ENCODE measurements around the gene IFT27.
"Not testable (repeated sequence)": the region's sequence is repeated elsewhere in the genome, so short reads cannot be mapped to it uniquely, and the experiment has no call there.

IFT27 gene

DNA sequence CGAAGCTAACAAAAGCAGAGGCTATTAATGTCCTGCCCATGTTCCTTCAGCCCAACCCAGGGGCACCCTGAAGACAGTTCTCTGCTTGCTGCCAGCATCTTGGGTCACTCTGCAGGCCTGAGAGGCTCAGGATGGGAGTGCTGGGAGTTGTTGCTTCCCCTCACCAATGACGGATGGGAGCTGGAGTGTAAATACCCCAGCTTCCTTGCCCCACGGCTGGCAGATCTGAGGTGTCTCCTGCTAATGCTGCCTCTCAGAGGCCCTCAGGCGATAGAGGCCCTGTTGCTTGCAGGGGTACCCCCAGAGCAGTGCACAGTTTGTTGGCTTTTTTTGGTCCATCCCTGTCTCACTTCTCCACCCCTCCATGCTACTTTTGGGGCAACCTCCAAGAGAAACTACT is 32.9 kb downstream of the IFT27 start:
- FAIRE-seq = no peak

DNA sequence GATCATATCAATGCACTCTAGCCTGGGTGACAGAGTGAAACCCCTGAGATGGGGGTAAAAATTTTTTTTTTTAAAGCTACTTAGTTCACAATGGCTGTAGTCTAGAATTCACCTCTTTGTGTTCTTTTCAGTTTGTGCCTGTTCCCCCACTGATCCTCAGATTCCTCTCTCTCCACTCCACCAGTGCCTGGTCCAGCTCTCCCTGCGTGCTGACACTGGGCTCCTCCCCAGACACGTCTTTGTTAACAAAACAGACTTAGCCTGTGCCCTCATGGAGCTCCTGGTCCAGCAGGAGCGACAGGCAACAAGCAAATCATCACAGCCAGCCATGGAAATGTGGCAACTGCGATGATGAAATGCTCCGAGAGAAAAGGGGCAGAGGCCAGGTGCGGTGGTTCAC is 34.0 kb downstream of the IFT27 start:
- FAIRE-seq = no peak

DNA sequence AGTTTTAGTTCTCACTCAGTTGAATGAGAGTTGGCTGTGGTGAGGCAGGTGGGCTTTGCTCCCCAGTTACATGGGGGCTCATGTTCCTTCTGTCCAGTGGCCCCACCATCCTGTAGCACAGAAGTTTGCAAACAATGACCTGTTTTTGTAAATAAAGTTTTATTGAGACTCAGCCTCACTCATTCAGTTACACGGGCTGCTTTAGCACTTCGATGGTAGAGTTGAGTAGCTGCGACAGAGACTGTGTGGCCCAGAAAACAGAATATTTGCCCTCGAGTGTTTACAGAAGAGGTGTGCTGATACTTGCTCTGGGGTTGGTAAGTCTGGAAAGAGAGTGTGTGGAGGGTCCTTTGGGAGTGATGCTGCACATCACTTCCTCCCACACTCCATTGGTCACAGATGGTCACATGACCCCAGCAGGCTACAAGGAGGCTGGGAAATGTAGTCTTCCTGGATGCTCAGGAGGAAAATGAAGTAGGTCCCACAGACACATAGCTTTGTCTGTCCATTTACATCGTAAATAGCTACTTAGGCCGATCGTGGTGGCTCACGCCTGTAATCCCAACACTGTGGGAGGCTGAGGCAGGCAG is 34.6 kb downstream of the IFT27 start:
- no peak for FAIRE-seq

DNA sequence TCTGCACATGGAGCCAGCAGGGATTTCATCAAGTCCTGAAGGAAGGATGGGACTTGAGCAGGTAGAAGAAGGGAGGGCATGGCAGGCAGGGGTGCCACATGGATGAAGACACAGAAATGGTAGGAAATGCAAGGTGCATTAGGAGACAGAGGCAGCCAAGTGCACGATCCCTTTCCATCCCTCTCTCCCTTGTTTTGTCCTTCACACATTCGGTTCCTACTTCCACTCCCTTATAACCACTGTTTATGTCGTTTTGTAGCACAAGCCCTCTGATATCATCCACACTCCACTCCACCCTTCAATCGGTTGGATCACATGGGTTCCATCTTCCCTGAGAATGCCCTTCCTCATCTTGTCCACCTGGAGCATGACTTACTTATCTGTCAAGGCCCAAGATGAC is 35.2 kb downstream of the IFT27 start:
- FAIRE-seq = no peak

DNA sequence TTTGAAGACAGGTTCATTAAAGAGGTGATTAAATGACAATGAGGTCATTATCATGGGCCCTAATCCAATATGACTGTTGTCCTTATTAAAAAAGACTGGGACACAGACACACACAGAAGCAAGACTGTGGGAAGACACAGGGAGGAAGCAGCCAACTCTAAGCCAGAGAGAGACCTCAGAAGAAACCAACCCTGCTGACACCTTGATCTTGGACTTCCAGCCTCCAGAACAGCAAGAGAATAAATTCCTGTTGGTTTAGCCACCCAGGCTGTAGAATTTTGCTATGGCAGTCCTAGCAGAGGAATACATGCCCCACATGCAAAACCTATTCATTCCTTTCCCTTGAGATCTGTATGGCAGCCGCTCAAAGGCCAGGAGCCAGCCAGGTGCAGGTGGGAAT is 36.7 kb downstream of the IFT27 start:
- FAIRE-seq = no peak

DNA sequence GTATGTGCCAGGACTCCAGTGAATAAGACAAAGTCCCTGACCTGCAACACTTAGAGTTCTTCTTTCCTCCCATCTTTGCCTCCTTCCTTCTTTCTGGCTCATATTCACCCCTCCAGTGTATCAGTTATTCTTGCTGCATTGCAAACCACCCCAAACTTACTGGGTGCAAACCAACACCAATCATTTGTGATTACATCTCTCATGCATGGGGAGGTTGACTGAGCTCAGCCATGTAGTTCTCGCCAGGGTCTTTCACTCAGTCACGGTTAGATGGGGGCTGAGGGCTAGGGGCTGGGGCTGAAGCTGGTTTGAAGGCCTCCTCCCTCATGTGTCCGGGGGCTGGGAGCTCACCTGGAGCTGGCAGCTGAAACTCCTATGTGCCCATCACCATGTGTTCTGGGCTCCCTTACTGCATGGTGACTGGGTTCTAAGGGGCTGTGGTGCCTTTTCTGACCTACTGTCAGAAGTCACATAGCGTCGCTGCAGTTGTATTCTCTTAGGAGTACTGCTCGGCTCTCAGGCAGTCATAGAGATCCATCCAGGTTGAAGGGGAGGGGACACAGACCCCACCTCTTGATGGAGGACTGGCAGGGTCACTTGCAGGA is 37.4 kb downstream of the IFT27 start:
- FAIRE-seq = no peak

DNA sequence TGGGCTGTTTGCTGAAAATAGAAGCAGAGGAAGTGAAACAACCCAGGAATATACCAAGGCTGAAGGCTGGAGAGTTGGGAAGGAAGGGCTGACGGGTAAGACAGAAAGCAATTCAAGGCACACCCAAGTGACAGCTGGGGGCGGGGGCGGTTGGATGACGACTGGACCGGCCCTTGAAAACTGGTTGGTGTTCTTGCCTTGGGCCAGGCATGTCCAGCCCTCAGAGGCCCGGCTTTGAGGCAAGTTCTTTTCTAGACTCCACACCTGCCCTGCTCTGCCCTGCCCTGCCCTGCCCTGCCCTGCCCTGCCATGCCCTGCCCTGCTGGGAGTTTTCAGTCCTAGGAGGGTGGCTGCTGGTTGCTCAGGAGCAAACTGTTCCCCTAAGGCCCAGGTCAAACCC is 38.1 kb downstream of the IFT27 start:
- no peak for FAIRE-seq

DNA sequence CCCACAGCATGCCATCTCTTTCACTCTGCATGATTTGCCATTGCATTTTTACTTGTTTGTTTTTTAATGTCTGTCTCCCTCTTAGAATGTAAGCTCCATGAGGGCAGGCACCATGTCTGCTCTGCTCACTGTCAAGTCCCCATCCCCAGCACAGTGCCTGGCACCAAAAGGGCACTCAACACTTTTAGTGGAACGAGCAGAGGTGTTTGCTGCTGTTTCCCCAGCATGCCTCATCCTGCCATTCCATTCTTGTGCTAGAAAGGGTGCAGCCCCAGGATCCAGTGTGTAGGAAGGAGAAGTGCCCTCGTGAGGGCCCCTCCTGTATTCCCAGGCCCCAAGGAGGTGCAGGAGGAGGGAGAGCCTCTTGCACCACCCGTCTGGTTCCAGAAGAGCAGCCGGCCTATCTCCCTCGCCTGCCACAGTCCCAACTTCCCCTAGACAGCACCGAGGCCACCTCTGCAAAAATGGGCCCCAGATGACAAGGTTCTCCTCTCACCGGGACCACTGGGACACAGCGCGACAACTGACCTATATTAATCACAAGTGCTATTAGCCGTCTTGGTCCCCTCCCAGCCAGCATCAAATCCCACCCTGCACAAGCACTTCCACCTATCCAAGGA is 39.1 kb downstream of the IFT27 start:
- FAIRE-seq = no peak

DNA sequence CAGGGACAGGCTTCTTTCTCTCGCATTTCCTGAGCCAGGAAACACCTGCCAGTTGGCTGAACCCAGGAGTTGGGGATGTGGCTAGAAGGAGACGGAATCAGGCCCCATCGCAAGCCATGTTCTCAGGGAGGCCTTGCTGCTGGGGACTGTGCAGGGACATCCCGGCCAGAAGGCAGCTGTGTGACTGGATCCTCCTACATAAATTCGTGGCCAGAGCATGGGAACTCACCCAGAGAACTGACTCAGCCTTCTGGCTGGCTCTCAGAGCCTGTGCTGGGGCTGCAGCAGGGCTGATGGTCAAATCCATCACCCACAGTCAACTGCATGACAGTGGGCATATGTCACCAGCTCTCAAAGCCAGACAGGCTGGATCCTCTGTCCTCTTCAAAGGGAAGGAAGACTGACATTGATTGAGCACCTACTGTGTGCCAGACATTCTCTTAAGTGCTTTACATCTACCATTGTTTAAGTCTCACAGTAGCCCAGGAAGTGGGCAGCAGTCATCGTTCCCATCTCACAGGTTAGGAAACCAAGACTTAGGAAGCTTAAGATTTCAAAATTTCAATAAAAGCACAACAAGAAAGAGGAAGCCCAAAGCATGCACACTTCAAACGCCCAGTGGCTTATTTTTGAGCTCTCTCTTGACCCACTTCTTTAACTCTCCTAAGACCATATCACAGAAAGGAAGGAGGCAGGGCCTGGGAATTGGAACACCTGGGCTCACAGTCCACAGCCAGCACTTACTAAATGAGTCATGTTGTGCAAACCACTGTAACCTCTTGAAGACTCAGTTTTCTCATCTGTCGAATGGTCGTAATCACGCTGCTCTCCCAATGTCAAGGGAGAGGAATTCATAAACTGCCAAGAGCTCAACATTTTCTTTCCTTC is 41.5 kb downstream of the IFT27 start:
- no peak for FAIRE-seq

DNA sequence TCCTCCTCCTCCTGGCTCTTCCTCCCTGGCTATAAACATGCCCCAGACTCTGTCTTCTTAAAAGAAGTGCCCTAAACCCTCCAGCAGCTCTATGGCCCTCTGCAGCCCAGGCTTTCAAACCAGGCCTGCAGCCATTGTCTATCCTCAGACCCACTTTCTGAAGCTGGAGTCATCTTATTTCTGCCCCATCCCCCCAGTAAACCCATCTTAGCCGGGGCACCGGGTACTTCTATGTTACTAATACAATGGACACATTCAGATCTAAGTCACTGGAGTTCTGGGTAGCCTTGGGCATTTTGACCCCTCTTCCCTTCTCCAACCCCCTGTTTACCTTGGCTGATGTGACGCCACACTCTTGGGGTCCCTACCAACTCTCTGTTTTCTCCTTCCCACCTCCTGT is 42.6 kb downstream of the IFT27 start:
- FAIRE-seq = no peak

DNA sequence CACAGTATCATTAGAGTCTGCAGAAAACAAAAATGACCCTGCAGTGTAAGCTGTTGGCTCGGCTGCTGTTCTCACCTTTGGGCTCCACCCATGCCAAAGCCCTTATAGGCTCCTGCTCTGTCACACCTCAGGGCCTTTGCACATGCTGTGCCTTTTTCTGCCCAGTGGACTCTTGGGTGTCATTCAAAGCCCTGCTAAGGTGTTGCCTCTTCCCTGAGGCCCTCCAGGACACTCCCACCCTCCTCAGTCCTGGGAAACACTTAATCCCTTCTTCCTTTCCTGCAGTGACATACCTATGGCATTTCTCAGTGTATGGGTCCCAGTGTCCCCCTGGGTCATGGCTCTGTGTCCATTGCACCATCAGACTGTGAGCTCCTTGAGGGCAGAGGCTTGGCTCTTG is 43.3 kb downstream of the IFT27 start:
- FAIRE-seq = no peak

DNA sequence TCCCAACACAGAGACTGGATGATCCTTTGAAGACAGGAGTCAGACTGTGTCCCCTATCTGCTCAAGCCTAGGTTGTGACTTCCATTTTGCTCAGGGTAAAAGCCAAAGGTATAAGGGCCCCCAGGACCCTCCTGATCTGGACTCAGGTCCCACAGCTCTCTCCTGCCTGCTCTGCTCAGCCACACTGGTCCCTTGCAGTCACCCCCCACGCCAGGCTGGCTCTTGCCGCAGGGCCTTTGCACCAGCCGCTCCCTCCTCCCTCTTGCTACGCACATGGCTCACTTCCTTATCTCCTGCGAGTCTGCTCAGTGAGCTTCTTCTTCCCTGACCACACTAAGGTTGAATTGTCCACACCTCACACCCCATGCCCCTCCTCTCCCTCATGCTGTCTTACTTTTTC is 44.0 kb downstream of the IFT27 start:
- FAIRE-seq = no peak

DNA sequence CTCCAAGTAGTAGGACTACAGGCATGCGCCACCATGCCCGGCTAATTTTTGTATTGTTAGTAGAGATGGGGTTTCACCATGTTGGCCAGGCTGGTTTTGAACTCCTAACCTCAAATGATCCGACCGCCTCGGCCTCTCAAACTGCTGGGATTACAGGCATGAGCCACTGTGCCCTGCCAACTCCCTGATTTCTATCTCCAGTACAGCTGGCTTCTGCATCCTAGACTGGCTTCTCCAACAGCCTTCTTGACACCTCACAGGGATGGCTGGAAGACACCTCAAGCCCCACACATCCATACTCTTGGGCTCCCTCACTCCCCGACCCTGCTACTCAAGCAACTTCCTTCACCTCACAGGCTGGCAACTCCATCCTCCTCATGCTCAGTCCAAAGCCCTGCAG is 44.6 kb downstream of the IFT27 start:
- not testable (repeated sequence) for FAIRE-seq

DNA sequence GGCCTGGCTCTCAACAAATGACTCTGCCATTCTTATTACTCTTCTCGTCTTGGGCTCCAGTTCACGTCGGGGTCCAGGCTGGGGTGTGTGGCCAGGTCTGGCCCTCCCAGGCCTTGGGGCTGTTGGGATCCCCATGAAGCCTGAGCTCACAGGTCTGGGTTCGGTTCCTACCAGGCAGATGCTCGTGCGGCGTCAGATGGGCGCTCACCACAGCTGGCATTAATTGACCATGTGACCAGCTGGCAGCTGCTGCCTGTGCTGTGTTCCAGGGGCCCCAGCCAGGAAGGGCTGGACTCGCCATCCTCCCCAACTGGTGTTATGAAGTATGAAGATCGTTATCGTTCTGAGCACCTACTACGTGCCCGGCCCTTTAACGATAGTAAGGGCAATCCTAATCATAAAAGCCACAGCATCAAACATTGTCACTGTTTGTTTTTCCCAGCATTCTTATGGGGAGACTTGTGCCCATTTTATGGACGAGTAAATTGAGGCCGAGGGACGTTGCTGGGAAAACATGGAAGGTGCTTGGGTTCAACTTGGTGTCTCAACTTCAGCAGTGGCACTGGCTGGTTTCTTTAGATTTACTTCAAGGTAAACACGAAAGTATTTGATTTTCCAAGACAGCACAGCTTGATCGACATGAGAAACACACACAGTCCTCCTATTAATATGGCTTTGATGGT is 45.6 kb downstream of the IFT27 start:
- FAIRE-seq = no peak

DNA sequence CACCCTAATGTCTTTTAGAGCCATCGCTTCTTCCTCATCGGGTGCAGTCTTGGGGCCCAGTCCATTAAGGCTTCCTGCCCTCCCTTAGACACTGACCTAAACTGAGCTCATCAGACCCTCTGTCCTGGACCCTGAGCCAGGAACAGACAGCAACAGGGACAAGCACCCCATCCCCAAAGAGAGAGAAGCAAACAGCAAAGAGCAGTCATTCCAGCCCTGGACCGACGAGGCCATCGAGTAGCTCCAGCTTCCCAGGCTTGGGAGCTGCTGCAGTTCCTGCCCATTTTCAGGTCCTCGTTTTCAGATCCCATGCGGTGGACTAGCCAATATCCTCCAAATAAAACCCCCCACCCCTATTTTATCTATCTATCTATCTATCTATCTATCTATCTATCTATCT is 46.6 kb downstream of the IFT27 start:
- FAIRE-seq = no peak

DNA sequence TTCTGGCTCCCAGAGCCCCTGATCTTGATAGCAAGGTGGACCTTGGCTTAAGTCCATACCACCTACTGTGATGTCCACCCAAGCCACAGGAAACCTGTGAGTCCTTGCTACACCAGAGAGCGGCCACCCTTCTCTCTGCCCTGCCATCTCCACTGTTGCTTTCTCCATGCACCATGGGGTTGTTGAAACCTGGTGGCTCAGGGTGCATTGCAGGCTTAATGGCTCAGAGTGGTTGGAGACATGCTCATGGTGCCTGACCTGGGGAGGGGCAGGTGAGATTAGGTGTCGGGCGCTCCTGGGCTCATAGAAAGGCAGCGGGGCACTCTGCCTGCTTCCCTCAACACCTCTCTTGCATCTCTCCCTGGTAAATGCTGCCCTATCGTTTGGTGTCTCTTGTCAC is 47.4 kb downstream of the IFT27 start:
- FAIRE-seq = no peak

DNA sequence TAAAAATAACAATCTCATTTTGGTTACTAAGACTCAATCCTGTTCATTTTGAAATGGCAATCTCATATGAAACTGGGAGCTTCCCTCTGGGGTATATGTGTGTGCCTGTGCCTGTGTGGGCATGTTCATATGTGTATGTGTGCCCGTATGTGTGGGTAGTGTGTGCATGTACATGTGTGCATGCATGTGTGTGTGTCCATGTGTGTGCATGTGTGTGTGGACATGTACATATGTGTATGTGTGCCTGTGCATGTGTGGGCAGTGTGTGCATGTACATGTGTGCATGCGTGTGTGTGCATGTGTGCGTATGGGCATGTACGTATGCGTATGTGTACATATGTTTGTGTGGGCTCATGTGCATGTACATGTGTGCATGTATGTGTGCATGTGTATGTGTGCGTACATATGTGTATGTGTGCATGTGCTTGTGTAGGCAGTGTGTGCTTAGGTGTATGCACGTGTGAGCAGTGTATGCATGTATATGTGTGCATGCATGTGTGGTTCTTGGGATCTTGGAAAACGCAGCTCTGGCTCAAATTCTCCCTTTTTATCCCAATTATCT is 47.9 kb downstream of the IFT27 start:
- FAIRE-seq = no peak

DNA sequence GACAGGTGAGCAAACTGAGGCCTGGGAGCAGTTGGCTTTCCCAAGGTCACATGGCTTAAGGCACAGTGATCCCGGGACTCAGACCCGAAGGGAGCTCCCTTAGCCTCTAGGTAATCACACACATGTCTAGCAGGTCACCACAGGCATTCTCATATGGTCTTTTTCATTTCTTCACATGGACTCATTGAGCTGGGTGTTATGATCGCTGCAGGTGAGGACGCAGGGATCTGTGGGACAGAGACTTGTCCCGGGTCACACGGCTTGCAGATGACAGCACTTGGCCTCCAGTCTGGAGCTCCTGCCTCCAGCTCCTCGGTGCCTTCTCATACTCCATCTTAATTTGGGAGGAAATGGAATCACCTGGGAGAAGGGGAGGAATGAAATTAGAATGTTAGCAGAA is 48.8 kb downstream of the IFT27 start:
- no peak for FAIRE-seq

DNA sequence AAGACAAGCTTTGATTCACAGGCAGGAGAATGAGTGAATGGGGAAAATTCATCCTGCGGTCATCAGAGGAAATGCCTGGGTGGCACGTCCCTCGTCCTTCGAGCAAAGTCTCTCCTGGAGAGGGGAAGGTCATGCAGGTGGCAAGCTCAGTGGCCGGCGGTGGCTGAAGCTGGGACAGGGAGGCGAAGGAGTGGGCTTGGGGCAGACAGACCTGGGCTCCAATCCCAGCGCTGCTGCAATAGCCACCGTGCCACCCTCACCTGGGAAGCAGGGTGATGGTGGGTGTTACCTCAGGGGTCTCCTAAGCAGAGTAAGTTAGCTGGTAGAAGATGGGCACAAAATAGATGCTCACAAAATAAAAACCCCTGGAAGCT is 49.9 kb downstream of the IFT27 start:
- no peak for FAIRE-seq

DNA sequence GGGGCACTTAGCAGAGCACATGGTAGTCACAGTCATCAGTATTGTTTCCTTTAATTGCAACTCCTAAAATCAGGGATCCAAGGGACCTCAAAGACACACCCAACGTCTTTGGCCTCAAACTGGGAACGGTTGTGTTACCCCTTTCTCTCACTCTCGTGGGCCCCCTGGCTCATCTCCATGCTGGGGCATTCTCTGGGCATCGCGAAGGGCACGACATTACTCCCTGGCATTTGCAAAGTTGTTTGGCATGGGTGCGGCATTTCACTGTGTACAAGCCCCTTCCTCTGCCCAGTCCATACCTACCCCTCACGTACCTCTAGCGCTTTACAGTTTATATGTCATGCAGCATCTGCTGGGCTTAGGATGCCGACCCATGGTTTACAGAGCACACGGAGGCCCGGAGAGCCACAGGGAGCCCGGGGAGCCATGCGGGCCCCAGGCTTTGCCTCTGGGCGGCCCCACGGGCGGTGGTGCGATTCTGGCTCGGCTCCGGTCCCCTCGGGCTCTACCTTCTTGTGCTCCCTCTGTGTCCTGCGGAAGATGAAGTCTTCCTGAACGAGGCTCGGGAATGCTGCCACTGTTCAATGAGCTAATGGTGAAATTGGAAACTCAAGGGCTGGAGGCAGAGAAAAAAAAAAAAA is 50.4 kb downstream of the IFT27 start:
- FAIRE-seq = no peak

DNA sequence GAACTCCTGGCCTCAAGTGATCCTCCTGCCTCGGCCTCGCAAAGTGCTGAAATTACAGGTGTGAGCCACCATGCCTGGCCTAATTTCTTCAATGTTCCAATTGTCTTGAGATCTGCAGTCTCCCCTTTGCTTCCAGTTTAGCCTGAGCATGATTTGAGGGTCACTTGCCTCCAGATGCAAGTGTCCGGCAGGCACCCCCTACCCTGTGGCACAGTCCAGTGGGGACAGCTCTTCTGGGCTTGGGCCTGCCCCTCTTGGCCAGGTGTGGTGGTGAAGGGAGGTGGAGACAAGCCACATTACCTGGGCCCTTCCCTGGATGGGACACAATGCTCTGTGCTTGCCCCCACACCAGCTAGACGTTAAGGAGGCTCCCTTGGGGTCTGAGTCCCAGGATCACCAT is 51.1 kb downstream of the IFT27 start:
- FAIRE-seq = no peak

DNA sequence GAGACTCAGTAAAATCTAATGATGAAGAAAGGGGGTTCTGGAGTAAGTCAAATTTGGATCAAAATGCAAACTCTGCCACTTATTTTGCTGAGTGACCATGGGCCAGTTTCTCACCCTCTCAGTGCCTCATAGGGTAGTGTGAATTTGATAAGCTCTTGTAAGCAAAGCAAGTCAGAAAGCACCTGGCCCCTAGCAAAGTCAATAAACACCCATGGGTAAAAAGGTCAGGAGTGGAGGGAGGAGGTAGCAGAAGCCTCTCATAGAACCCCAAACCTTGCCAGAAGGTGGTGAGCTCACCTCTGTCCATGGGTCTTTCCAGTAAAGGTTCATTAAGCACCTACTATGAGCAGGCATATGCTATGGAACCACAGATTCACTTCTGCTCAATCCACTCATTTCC is 53.9 kb downstream of the IFT27 start:
- FAIRE-seq = no peak

Measured in endometrium (tissue), 2 donors.